Measurements from ENCODE around the gene PREX1. TPM values are rescaled to one million over a fixed set of nuclear protein-coding genes. Genes with fewer than 3 reads are reported as not detected.
"Not testable (repeated sequence)": the region's sequence is repeated elsewhere in the genome, so short reads cannot be mapped to it uniquely, and the experiment has no call there.

PREX1 gene
- polyA plus RNA-seq, 4 donors: 14.1 to 16.7 (median 15.3) TPM

GRCh38 chr20:48777005-48777404, 50.8 kb downstream of the PREX1 start:
- DNase-seq (ENCODE audit: low read depth in 4 of 4, low spot score in 3 of 4): no peak

- no peak for DNase-seq (ENCODE audit: low read depth in 4 of 4, low spot score in 3 of 4)
These were observed 51.5 kb downstream of the PREX1 start for GRCh38 chr20:48776306-48776705.

- DNase-seq (ENCODE audit: low read depth in 4 of 4, low spot score in 3 of 4): not testable (repeated sequence)
These were observed 52.3 kb downstream of the PREX1 start for GRCh38 chr20:48775545-48775944.

- DNase-seq (ENCODE audit: low read depth in 4 of 4, low spot score in 3 of 4): no peak
These were observed 53.1 kb downstream of the PREX1 start for GRCh38 chr20:48774696-48775095.

GRCh38 chr20:48773837-48774418, 53.9 kb downstream of the PREX1 start:
- no peak for DNase-seq (ENCODE audit: low read depth in 4 of 4, low spot score in 3 of 4)

GRCh38 chr20:48772183-48772976, 55.4 kb downstream of the PREX1 start:
- no peak for DNase-seq (ENCODE audit: low read depth in 4 of 4, low spot score in 3 of 4)

GRCh38 chr20:48771542-48771941, 56.3 kb downstream of the PREX1 start:
- peak in 1 of 4 donors; percentile 42 for DNase-seq (ENCODE audit: low read depth in 4 of 4, low spot score in 3 of 4)

- DNase-seq (ENCODE audit: low read depth in 4 of 4, low spot score in 3 of 4): no peak
These were observed 56.9 kb downstream of the PREX1 start for GRCh38 chr20:48770700-48771442.

GRCh38 chr20:48769069-48769983, 58.5 kb downstream of the PREX1 start:
- DNase-seq (ENCODE audit: low read depth in 4 of 4, low spot score in 3 of 4): no peak

- no peak for DNase-seq (ENCODE audit: low read depth in 4 of 4, low spot score in 3 of 4)
These were observed 60.5 kb downstream of the PREX1 start for GRCh38 chr20:48766961-48767960.

- DNase-seq (ENCODE audit: low read depth in 4 of 4, low spot score in 3 of 4): no peak
These were observed 61.6 kb downstream of the PREX1 start for GRCh38 chr20:48766205-48766604.

- DNase-seq (ENCODE audit: low read depth in 4 of 4, low spot score in 3 of 4): no peak
These were observed 62.4 kb downstream of the PREX1 start for GRCh38 chr20:48765359-48765758.

GRCh38 chr20:48763216-48763914, 64.4 kb downstream of the PREX1 start:
- no peak for DNase-seq (ENCODE audit: low read depth in 4 of 4, low spot score in 3 of 4)

- no peak for DNase-seq (ENCODE audit: low read depth in 4 of 4, low spot score in 3 of 4)
These were observed 65.9 kb downstream of the PREX1 start for GRCh38 chr20:48761874-48762273.

- no peak for DNase-seq (ENCODE audit: low read depth in 4 of 4, low spot score in 3 of 4)
These were observed 66.6 kb downstream of the PREX1 start for GRCh38 chr20:48761023-48761785.

GRCh38 chr20:48760403-48760983, 67.3 kb downstream of the PREX1 start:
- no peak for DNase-seq (ENCODE audit: low read depth in 4 of 4, low spot score in 3 of 4)

GRCh38 chr20:48759631-48760245, 68.1 kb downstream of the PREX1 start:
- DNase-seq (ENCODE audit: low read depth in 4 of 4, low spot score in 3 of 4): no peak

Measured in right renal pelvis (tissue), 4 donors.